Measurements from ENCODE around the gene LRGUK.
A peak's percentile ranks its signal among the peaks of the same experiment; 100 is the strongest.

DNA sequence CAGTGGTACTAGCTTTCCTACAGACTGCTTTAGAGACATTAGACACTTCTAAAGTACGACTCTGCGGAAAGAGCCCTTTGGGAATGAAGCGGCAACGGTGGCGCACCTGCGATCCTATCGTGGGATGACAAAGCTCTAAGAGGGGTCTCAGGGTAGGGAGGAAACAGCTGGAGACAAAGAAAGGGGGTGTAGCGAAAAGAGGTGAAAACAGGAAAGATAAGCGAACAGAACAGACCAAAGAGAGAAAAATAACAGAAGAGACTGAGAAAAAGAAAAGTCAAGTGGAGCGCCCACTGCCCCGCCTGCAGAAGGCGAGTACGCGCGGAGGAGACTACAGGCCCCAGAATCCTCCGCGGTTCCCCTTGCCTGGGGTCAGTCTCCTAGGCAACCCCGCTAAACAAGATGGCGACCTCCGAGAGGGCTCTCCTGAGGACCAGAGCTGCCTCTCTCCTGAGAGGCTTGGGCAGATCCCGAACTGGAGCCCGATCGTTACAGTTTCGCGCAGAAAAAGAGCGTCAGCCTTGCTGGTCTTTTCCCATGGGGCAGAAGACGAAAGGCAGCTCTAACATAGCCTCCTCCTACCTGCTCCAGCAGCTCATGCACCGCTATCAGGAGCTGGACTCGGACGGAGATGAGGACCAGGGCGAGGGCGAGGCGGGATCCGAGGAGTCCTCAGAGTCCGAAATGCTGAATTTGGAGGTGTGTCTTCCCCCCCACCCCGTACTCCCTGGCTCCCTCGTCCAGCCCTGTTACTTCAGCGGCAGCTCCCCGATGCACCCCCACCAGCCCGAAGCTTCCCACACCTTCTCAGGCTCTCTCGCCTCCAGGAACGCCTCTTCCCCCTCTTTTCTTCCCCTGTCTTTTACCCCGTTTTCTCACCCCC is at the start of gene LRGUK:
- TF ChIP-seq, protein P1, sequence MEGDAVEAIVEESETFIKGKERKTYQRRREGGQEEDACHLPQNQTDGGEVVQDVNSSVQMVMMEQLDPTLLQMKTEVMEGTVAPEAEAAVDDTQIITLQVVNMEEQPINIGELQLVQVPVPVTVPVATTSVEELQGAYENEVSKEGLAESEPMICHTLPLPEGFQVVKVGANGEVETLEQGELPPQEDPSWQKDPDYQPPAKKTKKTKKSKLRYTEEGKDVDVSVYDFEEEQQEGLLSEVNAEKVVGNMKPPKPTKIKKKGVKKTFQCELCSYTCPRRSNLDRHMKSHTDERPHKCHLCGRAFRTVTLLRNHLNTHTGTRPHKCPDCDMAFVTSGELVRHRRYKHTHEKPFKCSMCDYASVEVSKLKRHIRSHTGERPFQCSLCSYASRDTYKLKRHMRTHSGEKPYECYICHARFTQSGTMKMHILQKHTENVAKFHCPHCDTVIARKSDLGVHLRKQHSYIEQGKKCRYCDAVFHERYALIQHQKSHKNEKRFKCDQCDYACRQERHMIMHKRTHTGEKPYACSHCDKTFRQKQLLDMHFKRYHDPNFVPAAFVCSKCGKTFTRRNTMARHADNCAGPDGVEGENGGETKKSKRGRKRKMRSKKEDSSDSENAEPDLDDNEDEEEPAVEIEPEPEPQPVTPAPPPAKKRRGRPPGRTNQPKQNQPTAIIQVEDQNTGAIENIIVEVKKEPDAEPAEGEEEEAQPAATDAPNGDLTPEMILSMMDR (IDR thresholded peaks at IDR 0.05) = no peak
- TF ChIP-seq, protein P2, sequence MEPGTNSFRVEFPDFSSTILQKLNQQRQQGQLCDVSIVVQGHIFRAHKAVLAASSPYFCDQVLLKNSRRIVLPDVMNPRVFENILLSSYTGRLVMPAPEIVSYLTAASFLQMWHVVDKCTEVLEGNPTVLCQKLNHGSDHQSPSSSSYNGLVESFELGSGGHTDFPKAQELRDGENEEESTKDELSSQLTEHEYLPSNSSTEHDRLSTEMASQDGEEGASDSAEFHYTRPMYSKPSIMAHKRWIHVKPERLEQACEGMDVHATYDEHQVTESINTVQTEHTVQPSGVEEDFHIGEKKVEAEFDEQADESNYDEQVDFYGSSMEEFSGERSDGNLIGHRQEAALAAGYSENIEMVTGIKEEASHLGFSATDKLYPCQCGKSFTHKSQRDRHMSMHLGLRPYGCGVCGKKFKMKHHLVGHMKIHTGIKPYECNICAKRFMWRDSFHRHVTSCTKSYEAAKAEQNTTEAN (CRISPR knock-in tag; IDR thresholded peaks at IDR 0.05) = no peak
- TF ChIP-seq, protein P3, sequence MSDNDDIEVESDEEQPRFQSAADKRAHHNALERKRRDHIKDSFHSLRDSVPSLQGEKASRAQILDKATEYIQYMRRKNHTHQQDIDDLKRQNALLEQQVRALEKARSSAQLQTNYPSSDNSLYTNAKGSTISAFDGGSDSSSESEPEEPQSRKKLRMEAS (CRISPR knock-in tag; IDR thresholded peaks at IDR 0.05) = peak; percentile 24; the same call in 1 of the 2 replicates
- no peak for TF ChIP-seq TCF7 (CRISPR knock-in tag; IDR thresholded peaks at IDR 0.05; ENCODE audit: low read depth)
- TF ChIP-seq, protein P4, sequence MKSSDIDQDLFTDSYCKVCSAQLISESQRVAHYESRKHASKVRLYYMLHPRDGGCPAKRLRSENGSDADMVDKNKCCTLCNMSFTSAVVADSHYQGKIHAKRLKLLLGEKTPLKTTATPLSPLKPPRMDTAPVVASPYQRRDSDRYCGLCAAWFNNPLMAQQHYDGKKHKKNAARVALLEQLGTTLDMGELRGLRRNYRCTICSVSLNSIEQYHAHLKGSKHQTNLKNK (CRISPR knock-in tag; IDR thresholded peaks at IDR 0.05) = no peak
- TF ChIP-seq, protein P5, sequence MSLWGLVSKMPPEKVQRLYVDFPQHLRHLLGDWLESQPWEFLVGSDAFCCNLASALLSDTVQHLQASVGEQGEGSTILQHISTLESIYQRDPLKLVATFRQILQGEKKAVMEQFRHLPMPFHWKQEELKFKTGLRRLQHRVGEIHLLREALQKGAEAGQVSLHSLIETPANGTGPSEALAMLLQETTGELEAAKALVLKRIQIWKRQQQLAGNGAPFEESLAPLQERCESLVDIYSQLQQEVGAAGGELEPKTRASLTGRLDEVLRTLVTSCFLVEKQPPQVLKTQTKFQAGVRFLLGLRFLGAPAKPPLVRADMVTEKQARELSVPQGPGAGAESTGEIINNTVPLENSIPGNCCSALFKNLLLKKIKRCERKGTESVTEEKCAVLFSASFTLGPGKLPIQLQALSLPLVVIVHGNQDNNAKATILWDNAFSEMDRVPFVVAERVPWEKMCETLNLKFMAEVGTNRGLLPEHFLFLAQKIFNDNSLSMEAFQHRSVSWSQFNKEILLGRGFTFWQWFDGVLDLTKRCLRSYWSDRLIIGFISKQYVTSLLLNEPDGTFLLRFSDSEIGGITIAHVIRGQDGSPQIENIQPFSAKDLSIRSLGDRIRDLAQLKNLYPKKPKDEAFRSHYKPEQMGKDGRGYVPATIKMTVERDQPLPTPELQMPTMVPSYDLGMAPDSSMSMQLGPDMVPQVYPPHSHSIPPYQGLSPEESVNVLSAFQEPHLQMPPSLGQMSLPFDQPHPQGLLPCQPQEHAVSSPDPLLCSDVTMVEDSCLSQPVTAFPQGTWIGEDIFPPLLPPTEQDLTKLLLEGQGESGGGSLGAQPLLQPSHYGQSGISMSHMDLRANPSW (CRISPR knock-in tag; conservative IDR thresholded peaks at IDR 0.05; ENCODE audit: low read depth) = no peak
- no peak for TF ChIP-seq EMX1 (CRISPR knock-in tag; IDR thresholded peaks at IDR 0.05)
- TF ChIP-seq, protein P6, sequence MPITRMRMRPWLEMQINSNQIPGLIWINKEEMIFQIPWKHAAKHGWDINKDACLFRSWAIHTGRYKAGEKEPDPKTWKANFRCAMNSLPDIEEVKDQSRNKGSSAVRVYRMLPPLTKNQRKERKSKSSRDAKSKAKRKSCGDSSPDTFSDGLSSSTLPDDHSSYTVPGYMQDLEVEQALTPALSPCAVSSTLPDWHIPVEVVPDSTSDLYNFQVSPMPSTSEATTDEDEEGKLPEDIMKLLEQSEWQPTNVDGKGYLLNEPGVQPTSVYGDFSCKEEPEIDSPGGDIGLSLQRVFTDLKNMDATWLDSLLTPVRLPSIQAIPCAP (CRISPR knock-in tag; IDR thresholded peaks at IDR 0.05) = no peak
- TF ChIP-seq JUN (CRISPR knock-in tag; IDR thresholded peaks at IDR 0.05) = no peak
- TF ChIP-seq, protein P7, sequence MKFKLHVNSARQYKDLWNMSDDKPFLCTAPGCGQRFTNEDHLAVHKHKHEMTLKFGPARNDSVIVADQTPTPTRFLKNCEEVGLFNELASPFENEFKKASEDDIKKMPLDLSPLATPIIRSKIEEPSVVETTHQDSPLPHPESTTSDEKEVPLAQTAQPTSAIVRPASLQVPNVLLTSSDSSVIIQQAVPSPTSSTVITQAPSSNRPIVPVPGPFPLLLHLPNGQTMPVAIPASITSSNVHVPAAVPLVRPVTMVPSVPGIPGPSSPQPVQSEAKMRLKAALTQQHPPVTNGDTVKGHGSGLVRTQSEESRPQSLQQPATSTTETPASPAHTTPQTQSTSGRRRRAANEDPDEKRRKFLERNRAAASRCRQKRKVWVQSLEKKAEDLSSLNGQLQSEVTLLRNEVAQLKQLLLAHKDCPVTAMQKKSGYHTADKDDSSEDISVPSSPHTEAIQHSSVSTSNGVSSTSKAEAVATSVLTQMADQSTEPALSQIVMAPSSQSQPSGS (CRISPR knock-in tag; IDR thresholded peaks at IDR 0.05; ENCODE audit: borderline replicate concordance, low read depth) = no peak
- TF ChIP-seq CREM (CRISPR knock-in tag; IDR thresholded peaks at IDR 0.05) = no peak
